GM19351 (cell line): ENCODE results near the gene GPC1.

Source experiments
- ATAC-seq: cut with Tn5 transposase; IDR thresholded peaks from one replicate; pipeline ENCODE4 v1.9.1; 2021; ENCODE audit warnings: mild to moderate bottlenecking, moderate library complexity; ENCODE audit not compliant: unreplicated experiment

Gene GPC1

DNA sequence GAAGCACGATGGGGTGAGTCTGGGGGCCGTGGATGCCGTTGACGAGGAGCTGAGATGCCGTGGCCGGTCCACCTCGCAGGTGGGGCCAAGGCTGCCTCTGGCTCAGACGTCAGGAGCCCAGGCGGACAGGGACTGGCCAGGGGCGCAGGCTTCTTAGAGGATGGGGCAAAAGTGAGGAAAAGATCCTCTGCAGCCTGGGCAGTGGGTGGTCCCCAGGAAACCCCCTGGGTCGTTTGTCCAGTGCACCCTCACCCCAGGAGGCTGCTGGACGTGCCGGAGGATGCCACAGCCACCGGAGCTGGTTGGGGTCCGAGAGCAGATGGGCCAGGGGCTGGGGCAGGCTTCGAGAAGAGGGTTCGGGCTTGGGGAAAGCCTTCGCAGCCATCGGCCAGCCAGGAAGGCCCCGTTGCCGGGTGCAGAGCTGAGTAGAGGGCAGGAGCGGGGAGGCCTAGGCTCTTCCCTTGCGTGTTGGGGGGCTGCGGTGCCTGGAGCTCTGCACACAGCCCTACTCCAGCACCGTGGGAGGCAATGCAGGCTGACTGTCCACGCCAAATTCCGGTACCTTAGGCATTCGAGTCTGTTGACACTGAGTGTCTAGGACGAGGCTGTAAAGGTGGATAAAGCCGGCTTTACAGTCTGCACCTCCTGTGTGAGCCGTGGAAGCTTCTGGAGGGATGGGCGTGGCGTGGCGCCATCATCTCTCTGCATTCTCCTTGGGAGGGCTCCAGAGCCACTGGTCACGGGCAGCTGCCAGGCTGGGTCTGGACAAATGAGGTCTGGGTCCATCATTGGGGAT, 18.8 kb downstream of the GPC1 start:
- ATAC-seq: no peak

- no peak for ATAC-seq
Measured at GRCh38 chr2:240455272-240455646, 19.8 kb downstream of the GPC1 start.

GRCh38 chr2:240455647-240456446, 20.4 kb downstream of the GPC1 start:
- ATAC-seq: no peak

- ATAC-seq: no peak
Measured at GRCh38 chr2:240456447-240457222, 21.2 kb downstream of the GPC1 start.

DNA sequence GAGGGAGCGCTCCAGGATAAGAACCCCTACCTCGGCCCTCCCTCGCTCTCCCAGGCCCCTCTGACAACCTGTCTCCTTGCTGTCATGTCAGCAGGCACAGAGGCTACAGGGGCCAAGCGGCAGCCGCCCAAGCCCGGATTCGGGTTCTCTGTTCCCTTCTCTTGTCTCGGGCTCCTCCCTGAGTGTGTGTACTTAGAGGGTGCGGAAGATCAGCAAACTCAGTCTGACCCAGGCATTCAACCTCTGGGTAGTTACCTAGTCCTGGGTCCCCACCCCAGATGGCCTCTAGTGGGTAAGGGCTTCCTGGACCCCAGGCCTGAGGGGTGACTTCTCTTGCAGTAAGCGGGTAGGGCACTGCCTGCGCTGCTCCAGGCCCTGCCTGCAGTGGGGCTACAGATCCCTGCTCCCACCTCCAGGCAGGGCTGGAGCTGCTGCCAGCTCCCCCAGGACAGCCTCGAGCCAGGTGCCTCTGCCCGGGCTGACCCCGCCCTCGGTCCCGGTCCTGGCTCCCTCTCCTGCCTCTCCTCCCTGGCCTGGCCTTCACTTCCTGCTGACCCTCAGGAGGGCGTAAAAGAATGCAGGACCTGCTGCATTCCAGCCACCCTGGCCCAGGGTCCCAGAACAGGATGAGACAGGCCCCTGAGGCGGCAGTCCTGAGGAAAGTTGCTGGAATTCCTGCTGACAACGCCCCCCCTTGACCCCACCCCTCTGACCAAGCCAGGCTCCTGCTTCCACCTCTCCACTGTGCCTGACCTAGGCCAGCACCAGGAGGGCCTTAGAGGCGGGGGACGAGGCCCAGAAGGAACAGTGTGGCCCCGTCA, 22.0 kb downstream of the GPC1 start:
- no peak for ATAC-seq

GRCh38 chr2:240458044-240458899, 22.8 kb downstream of the GPC1 start:
- ATAC-seq: no peak

GRCh38 chr2:240458900-240459391, 23.5 kb downstream of the GPC1 start:
- no peak for ATAC-seq

GRCh38 chr2:240459401-240460252, 24.2 kb downstream of the GPC1 start:
- ATAC-seq: no peak

DNA sequence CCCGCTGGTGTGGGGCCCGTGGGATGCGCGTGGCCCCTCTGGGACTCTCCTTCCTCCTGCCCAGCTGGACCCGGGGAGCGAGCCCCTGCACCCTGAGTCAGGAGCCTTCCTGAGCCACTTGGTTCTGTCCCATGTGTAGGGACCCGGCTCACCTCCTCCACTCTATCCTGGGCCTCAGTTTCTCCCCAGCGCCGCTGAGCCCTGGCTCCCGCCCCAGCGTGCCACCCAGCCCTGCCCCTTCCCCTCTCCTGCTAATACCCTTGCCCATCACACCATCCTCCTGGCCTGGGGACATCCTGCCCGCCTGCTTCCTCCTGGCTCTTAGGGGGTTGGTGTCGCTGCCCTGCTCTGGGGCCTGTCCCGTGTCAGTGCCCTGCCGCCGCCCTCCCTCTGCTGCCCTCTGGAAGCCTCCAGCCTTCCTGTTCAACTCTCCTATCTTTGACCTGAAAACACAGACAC, 24.8 kb downstream of the GPC1 start:
- ATAC-seq: no peak

DNA sequence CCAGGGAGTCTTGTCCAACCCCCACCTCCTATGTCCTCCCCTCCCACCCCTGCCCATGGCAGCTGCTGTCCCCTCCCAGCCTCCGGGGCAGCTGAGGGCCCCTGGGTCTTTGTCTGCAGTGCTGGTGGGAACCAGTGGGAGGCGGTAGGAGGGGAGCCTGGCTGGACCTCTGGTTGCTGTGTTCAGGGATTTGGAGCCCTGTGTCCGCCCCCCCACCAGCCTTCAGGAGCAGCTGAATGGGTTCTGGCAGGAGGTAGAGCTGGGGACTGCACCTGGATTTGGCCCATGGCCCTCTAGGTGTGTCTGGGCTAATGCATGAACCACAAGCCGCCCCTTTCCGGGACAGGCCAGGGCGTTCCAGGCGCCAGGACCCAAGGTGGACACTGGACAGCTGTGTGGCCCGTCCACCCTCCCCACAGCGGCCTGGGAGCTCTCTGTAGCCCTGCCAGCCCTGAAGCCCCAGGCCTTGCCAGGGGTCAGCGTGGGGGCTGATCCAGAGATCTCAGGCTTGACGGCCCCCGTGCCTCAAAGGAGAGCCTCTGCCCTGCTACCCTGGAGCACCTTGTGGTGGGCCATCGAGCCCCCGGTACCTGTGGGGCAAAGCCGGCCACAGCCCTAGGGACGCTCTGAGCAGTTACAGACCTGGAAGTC, 25.4 kb downstream of the GPC1 start:
- no peak for ATAC-seq

- ATAC-seq: no peak
Measured at GRCh38 chr2:240461471-240462072, 26.1 kb downstream of the GPC1 start.

DNA sequence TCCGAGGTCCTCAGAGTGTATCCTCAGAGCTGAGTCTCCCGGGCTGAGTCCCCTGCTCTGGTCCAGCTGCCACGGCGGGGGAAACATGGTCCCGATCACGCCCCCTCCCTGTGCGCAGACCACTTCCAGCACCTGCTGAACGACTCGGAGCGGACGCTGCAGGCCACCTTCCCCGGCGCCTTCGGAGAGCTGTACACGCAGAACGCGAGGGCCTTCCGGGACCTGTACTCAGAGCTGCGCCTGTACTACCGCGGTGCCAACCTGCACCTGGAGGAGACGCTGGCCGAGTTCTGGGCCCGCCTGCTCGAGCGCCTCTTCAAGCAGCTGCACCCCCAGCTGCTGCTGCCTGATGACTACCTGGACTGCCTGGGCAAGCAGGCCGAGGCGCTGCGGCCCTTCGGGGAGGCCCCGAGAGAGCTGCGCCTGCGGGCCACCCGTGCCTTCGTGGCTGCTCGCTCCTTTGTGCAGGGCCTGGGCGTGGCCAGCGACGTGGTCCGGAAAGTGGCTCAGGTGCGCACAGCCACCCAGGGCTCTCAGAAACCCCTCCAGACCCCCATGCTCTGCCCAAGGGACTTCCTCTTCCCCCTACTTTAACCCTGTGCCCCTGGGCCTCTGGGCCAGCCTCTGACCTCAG, 26.7 kb downstream of the GPC1 start:
- no peak for ATAC-seq

GRCh38 chr2:240462707-240463273, 27.3 kb downstream of the GPC1 start:
- ATAC-seq: no peak

DNA sequence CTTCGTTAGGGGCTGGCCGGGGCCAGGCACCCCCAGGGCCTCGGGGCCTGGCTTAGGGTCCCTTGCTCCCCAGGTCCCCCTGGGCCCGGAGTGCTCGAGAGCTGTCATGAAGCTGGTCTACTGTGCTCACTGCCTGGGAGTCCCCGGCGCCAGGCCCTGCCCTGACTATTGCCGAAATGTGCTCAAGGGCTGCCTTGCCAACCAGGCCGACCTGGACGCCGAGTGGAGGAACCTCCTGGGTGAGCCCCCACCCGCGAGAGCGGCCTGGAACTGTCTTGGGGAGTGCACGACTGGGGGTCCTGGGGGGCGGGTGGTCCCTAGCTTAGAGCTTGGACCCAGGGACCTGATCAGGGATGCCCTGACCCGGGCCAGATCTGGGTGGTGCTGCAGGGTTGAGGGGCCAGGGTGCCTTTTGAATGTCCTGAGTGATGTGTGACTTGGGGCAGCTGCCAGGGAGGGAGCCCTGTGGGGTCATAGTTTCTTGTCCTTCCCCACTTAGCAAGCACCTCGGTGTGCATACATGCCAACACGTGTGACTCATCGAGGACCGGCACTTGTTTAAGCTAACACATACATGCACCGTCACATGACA, 27.9 kb downstream of the GPC1 start:
- no peak for ATAC-seq

DNA sequence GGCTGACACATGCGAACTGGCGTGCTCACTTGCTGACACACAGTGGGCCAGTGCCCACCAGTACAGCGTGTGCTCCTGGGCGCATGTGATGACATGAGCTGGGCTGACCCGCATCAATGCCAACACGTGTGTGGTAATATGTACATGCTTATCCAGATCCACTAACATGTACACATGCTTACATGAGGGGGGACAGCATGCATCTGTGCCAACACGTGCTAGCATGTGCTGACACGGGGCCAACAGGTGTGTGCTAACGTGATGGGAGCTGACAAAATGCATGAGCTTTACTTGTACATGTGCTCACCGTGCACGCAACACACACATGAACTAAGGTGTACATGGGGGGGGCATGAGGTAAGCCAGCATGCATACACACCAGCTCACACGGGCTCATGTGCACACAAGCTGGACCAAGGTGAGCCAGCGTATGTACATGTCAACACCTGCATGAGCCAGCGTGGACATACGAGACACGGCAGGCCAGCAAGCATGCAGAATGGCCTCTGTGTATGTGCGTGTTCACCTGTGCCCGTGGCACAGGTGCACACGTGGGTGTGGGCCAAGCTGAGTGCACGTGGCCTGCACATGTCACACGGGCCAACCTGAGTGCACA, 28.5 kb downstream of the GPC1 start:
- no peak for ATAC-seq
